Smooth muscle cell (in vitro differentiated cells): ENCODE results near the gene MRPS15. TPM values are rescaled to one million over a fixed set of nuclear protein-coding genes. Genes with fewer than 3 reads are reported as not detected.

ENCODE experiments used
- DNase-seq: peaks from one replicate; lab custom pipeline; 2025; ENCODE audit not compliant: unreplicated experiment; lab: John Stamatoyannopoulos, UW
- H2AFZ ChIP-seq: fragments of 200-600 bp; sonication (generic); 2 replicates; pipeline ENCODE4 v1.6.0; 2016; ENCODE audit warnings: antibody characterized with exemption, low read depth, mild to moderate bottlenecking
- H3F3A ChIP-seq: fragments of 200-600 bp; sonication (generic); 2 replicates; pipeline ENCODE4 v1.6.0; 2017; ENCODE audit warnings: antibody characterized with exemption, low read depth
- H3K27ac ChIP-seq: fragments of 200-600 bp; sonication (generic); 2 replicates; pipeline ENCODE4 v1.5.1; 2016; ENCODE audit warnings: low read depth, mild to moderate bottlenecking
- H3K27me3 ChIP-seq: fragments of 200-600 bp; sonication (generic); 2 replicates; pipeline ENCODE4 v1.6.1; 2016; ENCODE audit warnings: low read depth, mild to moderate bottlenecking
- H3K36me3 ChIP-seq: fragments of 200-600 bp; sonication (generic); 2 replicates; pipeline ENCODE4 v1.5.1; 2016; ENCODE audit warnings: low read depth
- H3K4me1 ChIP-seq: fragments of 200-600 bp; sonication (generic); 2 replicates; pipeline ENCODE4 v1.5.1; 2016; ENCODE audit warnings: low read depth
- H3K4me2 ChIP-seq: fragments of 200-600 bp; sonication (generic); 2 replicates; pipeline ENCODE4 v1.6.0; 2016; ENCODE audit warnings: mild to moderate bottlenecking
- H3K4me3 ChIP-seq: fragments of 200-600 bp; sonication (generic); 2 replicates; pipeline ENCODE4 v1.5.1; 2016; ENCODE audit warnings: mild to moderate bottlenecking
- H3K79me2 ChIP-seq: fragments of 200-600 bp; sonication (generic); 2 replicates; pipeline ENCODE4 v1.6.0; 2016; ENCODE audit warnings: low read depth, mild to moderate bottlenecking
- H3K9ac ChIP-seq: fragments of 200-600 bp; sonication (generic); 2 replicates; pipeline ENCODE4 v1.6.0; 2016; ENCODE audit warnings: low read depth
- H3K9me3 ChIP-seq: fragments of 200-600 bp; sonication (generic); replicated peaks from 2 replicates; pipeline ENCODE4 v1.5.1; 2016; ENCODE audit warnings: low read depth
- H4K20me1 ChIP-seq: fragments of 200-600 bp; sonication (generic); 2 replicates; pipeline ENCODE4 v1.6.0; 2016; ENCODE audit warnings: low read depth
- CTCF ChIP-seq: fragments of 200-600 bp; sonication (generic); IDR thresholded peaks from 2 replicates; pipeline ENCODE4 v1.5.1; 2017; ENCODE audit warnings: borderline replicate concordance, mild to moderate bottlenecking, antibody characterized with exemption; ENCODE audit not compliant: insufficient read depth, poor library complexity, severe bottlenecking
- WGBS: methylation state at CpG from one replicate; pipeline ENCODE4 v1.1.7; 2016; ENCODE audit warnings: low lambda C conversion rate; 5-methylcytosine and 5-hydroxymethylcytosine counted together
- polyA plus RNA-seq: library from polyadenylated mRNA; unstranded; fragments of >200 nt; fragmentation: Nextera tagmentation; extraction: Ambion mirVana; gene quantifications from 2 replicates; pipeline ENCODE4 v1.2.1, GENCODE V29; 2016
- total RNA-seq: library from RNA; depleted of rRNA; stranded (reverse); fragments of >200 nt; gene quantifications from 2 replicates; pipeline ENCODE4 v1.2.3, GENCODE V29; 2014

Gene MRPS15
- total and polyA plus RNA-seq, 2 experiments from 2014 or later: 78.3 to 141 TPM

GRCh38 chr1:36440646-36441045, 23.5 kb downstream of the MRPS15 start:
- peak overlapping the region; percentile 38 for H3K27ac ChIP-seq
- WGBS: 65% methylated on average over 3 of the region's 3 CpGs
- no peaks in the 10 kb centered on the region for H3K9me3 ChIP-seq
- H4K20me1 ChIP-seq: no peaks in the 10 kb centered on the region
- no peak overlapping the region for H2AFZ ChIP-seq
- no peaks in the 10 kb centered on the region for H3K36me3 ChIP-seq
- H3K79me2 ChIP-seq: no peaks in the 10 kb centered on the region
- H3K27me3 ChIP-seq: no peaks in the 10 kb centered on the region
- no peak overlapping the region for H3K9ac ChIP-seq
- no peak for TF ChIP-seq CTCF
- no peaks in the 10 kb centered on the region for H3F3A ChIP-seq
- no peak for DNase-seq
- no peak overlapping the region for H3K4me2 ChIP-seq
- H3K4me3 ChIP-seq: no peak overlapping the region
- no peaks in the 10 kb centered on the region for H3K4me1 ChIP-seq

- no peak overlapping the region for H3K9ac ChIP-seq
- H3K4me2 ChIP-seq: no peak overlapping the region
- no peak for TF ChIP-seq CTCF
- no peaks in the 10 kb centered on the region for H3K79me2 ChIP-seq
- H3K4me3 ChIP-seq: no peak overlapping the region
- no peaks in the 10 kb centered on the region for H3K9me3 ChIP-seq
- 35% methylated on average over 3 of the region's 3 CpGs for WGBS
- DNase-seq: no peak
- H3K27ac ChIP-seq: peak overlapping the region; percentile 38
- no peaks in the 10 kb centered on the region for H3K4me1 ChIP-seq
- H3F3A ChIP-seq: no peaks in the 10 kb centered on the region
- H3K27me3 ChIP-seq: no peaks in the 10 kb centered on the region
- H4K20me1 ChIP-seq: no peaks in the 10 kb centered on the region
- no peak overlapping the region for H2AFZ ChIP-seq
- no peaks in the 10 kb centered on the region for H3K36me3 ChIP-seq
Measured at GRCh38 chr1:36440044-36440443, 24.1 kb downstream of the MRPS15 start.

GRCh38 chr1:36438715-36439114, 25.5 kb downstream of the MRPS15 start:
- Histone ChIP-seq H3K27ac (peak overlapping the region; percentile 38), H3K9me3 (no peaks in the 10 kb centered on the region), H3K4me2 (no peak overlapping the region), H3F3A (no peaks in the 10 kb centered on the region), H3K27me3 (no peaks in the 10 kb centered on the region), H2AFZ (no peak overlapping the region), H3K79me2 (no peaks in the 10 kb centered on the region), H3K4me1 (no peaks in the 10 kb centered on the region), H3K4me3 (no peak overlapping the region), H3K9ac (no peak overlapping the region), H3K36me3 (no peaks in the 10 kb centered on the region), H4K20me1 (no peaks in the 10 kb centered on the region)
- 73% methylated on average over 4 of the region's 4 CpGs for WGBS
- DNase-seq: no peak
- no peak for TF ChIP-seq CTCF

- no peaks in the 10 kb centered on the region for H3K9me3 ChIP-seq
- H2AFZ ChIP-seq: no peak overlapping the region
- no peak overlapping the region for H3K4me2 ChIP-seq
- peak overlapping the region; percentile 94 for H3K27ac ChIP-seq
- H3K9ac ChIP-seq: no peak overlapping the region
- no peak for TF ChIP-seq CTCF
- no peaks in the 10 kb centered on the region for H3K79me2 ChIP-seq
- WGBS: 40% methylated on average over 1 of the region's 1 CpG
- H3K36me3 ChIP-seq: no peaks in the 10 kb centered on the region
- no peak for DNase-seq
- no peak overlapping the region for H3K4me3 ChIP-seq
- no peaks in the 10 kb centered on the region for H3K4me1 ChIP-seq
- no peaks in the 10 kb centered on the region for H3K27me3 ChIP-seq
- H4K20me1 ChIP-seq: no peaks in the 10 kb centered on the region
- no peaks in the 10 kb centered on the region for H3F3A ChIP-seq
Measured at GRCh38 chr1:36436821-36437220, 27.4 kb downstream of the MRPS15 start.
